CD4-positive, alpha-beta T cell treated with Interleukin-21 for 1 hour (primary cell): ENCODE measurements around the gene PLEKHA8.

ENCODE experiments used
- DNase-seq: peaks from one replicate; pipeline ENCODE4 v3.0.0-alpha.2; 2020

Gene PLEKHA8

GRCh38 chr7:30026229-30027064 is 1.8 kb upstream of the PLEKHA8 start, which contains the start of gene FKBP14:
Gene FKBP14 (minus strand): TSS chr7:30026702. CDS start chr7:30026508, 194 bp downstream.
- peak; percentile 96 for DNase-seq

GRCh38 chr7:30027065-30027456 is 1.2 kb upstream of the PLEKHA8 start:
- peak; percentile 55 for DNase-seq

GRCh38 chr7:30027740-30028215 is 434 bp upstream of the PLEKHA8 start:
- no peak for DNase-seq

GRCh38 chr7:30028749-30029635 is 780 bp downstream of the PLEKHA8 start:
- DNase-seq = peak; percentile 37

- peak; percentile 32 for DNase-seq
Observed at GRCh38 chr7:30029696-30030095, 1.5 kb downstream of the PLEKHA8 start.

- DNase-seq = no peak
Observed at GRCh38 chr7:30032310-30033125, 4.3 kb downstream of the PLEKHA8 start.

- DNase-seq = no peak
Observed at GRCh38 chr7:30034501-30034900, 6.3 kb downstream of the PLEKHA8 start.

GRCh38 chr7:30036220-30036619 is 8.0 kb downstream of the PLEKHA8 start:
- no peak for DNase-seq

- DNase-seq = no peak
Observed at GRCh38 chr7:30038196-30038980, 10.2 kb downstream of the PLEKHA8 start.

- no peak for DNase-seq
Observed at GRCh38 chr7:30040938-30041337, 12.7 kb downstream of the PLEKHA8 start.

GRCh38 chr7:30041526-30042269 is 13.5 kb downstream of the PLEKHA8 start:
- no peak for DNase-seq

GRCh38 chr7:30046127-30046770 is 18.0 kb downstream of the PLEKHA8 start:
- DNase-seq = no peak

- no peak for DNase-seq
Observed at GRCh38 chr7:30047124-30047523, 18.9 kb downstream of the PLEKHA8 start.

- no peak for DNase-seq
Observed at GRCh38 chr7:30048582-30048981, 20.4 kb downstream of the PLEKHA8 start.

- no peak for DNase-seq
Observed at GRCh38 chr7:30049173-30049572, 21.0 kb downstream of the PLEKHA8 start.

GRCh38 chr7:30053068-30053467 is 24.9 kb downstream of the PLEKHA8 start:
- no peak for DNase-seq

- no peak for DNase-seq
Observed at GRCh38 chr7:30057741-30058140, 29.5 kb downstream of the PLEKHA8 start.

GRCh38 chr7:30061786-30062185 is 33.6 kb downstream of the PLEKHA8 start:
- DNase-seq = peak; percentile 46

- DNase-seq = peak; percentile 22
Observed at GRCh38 chr7:30062587-30062986, 34.4 kb downstream of the PLEKHA8 start.

GRCh38 chr7:30065746-30066145 is 37.5 kb downstream of the PLEKHA8 start:
- no peak for DNase-seq

- DNase-seq = no peak
Observed at GRCh38 chr7:30066687-30067086, 38.5 kb downstream of the PLEKHA8 start.
